GM19193 (cell line): ENCODE measurements around the gene CDK2AP2.

Source experiments
- POLR2A ChIP-seq: IDR thresholded peaks from 4 replicates; pipeline ENCODE4 v1.6.1; 2011; ENCODE audit not compliant: insufficient read depth, insufficient read length; ENCODE audit errors: extremely low read depth

Gene CDK2AP2

DNA sequence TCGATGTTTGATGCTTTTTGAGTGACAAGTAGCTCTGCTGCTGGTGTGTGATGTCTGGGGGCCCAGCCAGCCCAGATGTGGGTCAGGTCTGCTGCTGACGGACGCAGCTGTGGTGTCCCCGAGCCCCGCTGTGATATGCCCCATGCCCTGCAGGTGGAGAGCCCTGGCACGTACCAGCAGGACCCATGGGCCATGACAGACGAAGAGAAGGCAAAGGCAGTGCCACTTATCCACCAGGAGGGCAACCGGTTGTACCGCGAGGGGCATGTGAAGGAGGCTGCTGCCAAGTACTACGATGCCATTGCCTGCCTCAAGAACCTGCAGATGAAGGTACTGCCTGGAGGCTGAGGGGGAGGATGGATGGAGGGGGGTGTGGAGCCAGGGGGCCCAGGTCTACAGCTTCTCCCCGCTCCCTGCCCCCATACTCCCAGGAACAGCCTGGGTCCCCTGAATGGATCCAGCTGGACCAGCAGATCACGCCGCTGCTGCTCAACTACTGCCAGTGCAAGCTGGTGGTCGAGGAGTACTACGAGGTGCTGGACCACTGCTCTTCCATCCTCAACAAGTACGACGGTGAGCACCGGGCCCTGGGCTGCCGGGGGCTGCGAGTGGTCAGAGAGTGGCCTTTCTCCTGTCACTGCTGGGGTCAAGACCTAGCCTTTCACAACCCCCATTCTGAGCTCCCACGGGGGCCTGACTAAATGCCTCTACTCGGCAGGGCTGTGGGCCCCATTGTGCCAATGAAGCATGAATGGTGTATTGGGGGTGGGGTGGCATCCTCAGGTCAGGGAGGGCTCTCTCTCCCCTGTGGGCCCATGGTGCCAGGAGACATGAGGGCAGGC is 17.9 kb downstream of the CDK2AP2 start:
- no peak for TF ChIP-seq POLR2A

DNA sequence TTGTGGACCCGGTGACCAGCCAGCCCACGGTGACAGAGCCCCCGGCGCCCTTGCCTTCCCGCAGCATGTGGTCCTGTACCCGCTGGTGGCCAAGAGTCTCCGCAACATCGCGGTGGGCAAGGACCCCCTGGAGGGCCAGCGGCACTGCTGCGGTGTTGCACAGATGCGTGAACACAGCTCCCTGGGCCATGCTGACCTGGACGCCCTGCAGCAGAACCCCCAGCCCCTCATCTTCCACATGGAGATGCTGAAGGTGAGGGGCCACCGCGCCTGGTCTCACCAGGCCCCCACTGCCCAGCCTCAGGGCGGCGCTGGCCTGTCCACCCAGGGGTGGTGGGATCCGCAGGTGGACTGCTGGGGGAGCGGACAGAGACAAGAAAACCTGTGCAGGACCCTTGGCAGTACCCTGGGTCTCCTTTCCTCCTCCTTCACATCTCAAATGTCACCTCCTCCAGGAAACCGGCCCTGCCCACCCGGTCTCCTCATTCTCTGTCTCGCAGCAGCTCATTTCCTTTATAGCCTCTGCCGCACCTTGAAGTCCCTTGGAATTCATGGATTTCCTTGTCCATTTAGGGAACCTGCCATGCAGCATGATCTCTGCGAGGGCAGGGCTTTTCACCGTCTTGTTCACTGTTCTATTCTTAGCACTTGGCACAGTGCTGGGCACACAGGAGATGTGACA is 18.6 kb downstream of the CDK2AP2 start:
- TF ChIP-seq POLR2A = no peak

DNA sequence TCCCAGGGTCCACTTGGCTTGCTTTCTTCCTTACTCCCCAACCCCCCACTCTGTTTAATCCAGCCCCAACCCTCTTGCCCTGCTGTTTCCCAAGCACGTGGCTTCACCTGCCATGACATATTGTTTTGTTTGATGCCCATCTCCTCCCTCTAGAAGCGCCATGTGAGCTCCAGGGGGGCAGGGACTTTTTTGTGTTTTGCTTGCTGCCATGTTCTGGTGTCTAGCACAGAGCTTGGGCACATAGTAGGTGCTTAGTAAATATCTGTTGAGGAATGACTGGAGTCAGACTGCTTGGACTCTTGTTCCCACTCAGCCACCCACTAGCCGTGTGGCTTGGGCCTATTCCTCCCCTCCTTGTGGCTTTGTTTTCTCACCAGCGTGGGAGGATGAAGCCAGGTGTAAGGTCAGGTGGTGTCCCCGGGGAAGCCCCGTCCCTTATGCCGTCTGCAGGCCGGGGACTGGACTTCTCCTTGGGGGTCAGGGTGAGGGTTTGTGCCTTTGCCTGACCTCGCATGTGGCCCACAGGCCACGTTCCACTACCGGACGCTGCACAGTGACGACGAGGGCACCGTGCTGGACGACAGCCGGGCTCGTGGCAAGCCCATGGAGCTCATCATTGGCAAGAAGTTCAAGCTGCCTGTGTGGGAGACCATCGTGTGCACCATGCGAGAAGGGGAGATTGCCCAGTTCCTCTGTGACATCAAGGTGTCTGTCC is 21.3 kb downstream of the CDK2AP2 start:
- TF ChIP-seq POLR2A = no peak

DNA sequence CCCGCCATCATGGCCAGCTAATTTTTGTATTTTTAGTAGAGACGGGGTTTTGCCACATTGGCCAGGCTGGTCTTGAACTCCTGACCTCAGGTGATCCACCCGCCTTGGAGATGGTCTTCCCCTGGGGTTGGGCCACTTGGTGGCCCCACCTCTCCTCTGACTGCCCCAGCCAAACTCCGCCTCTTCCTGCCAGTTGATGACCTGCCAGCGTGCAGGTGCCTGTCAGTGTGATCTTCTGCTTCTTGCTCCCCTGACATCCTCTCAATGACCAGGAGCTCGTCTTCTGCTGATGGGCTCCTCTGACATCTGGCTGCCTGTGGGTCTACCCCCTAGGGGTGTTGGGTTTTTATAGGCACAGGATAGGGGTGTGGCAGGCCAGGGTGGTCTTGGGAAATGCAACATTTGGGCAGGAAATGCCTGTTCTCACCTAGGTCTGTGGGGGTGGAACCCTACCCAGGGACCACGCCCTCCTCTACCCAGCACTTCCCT is 22.0 kb downstream of the CDK2AP2 start:
- peak; percentile 77 for TF ChIP-seq POLR2A

DNA sequence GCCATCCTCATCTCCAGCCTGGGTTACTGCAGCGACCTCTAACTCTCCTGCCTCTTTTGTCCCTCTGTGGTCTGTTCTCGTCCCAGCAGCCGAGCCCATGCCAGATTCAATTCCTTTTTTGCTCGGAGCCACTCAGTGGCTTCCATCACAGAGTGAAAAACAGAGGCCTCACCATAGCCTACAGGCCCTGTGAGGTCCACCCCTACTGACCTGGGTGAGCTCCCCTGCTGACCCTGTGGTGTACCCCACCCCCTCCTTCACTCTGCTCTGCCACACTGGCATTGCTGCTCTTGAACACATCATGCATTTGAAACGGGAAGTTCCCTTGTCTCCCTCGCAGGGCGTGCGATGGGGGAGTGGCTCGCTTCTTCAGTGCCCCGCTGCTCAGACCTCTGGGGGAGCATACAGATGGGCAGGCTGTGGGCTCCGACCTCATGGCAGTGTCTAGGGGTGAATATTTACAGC is 23.1 kb downstream of the CDK2AP2 start:
- peak; percentile 54 for TF ChIP-seq POLR2A

DNA sequence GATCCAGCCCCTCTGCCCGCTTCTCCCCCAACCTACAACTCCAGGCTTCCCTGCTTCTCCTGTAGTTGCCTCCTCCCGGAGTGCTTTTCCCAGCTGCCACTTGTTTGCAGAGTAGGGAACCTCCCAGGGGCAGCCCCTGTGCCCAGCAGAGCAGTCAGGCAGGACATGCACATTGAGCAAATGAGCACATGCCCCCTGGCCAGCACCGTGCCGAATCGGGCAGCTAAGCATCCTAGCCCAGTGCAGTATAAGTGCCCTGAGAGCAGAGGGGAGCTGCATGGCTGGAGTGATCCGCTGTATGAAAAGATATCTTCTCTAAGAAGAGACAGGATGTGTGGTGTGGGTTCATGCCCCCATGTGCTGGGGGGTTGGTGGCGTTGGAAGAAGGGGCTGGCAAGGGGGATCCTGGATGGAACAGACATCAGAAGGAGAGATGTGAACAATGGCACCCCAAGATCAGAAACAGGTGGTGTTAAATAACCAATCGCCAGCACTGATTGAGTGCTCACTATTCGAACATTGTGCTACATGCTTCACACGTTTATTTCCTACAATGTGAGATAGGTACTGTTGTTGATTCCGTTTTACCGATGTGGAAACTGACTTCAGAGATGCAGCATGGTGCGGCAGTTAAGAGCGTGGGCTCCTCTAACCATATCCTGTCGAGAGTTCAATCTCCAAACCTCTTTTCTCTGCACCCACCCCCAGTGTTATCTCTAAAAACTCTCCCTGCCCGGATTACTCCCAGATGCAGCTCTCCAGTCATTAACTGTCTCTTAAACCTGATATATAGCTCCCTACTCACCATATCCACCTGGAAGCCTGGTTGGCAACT is 23.9 kb downstream of the CDK2AP2 start:
- TF ChIP-seq POLR2A = no peak

DNA sequence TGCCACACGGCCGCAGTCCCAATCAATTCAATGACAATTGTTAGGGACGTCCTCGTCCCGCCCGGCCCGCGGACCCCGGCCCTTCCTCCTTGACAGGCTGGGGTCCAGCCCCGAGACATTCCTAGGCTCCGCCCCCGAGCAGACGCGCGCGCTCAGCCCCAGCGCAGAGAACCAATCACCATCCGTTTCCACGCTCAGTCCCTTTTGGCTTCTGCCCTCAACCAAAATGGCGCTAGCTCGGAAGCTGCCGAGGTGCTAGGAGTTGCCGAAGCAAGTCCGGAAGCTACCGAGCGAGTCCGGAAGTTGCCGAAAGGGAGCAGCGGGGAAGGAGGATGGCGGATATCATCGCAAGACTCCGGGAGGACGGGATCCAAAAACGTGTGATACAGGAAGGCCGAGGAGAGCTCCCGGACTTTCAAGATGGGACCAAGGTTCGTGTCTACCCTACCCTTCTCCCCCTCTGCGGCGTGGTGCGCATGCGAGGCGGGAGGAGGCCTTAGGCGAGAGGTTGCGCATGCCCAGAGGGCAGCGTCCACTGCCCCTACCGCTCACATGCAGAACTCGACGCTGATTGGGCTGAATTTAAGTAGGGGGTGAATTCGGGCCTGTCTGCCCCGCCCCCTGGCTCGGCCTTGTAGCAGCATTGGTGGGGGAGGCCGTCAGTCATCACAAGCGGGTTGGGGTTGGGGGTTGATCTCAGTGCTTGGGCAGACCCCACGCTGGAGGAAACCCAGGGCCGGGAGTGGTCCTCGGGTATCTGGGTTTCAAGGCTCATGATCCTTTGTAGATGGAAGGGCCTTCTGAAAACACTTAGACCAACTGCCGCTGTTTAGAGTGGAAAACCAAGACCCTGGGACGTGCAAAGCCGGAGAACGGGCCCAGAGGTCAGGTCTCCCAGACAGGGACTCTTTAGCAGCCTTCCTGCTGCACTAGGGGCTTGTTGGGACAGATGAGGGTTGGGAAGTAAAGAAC is 24.8 kb downstream of the CDK2AP2 start, which contains the start of gene AIP:
Gene AIP (plus strand): TSS at position 200 of the 972 bp plus-strand sequence. CDS start 133 bp downstream, at position 333.
- peak; percentile 72 for TF ChIP-seq POLR2A

DNA sequence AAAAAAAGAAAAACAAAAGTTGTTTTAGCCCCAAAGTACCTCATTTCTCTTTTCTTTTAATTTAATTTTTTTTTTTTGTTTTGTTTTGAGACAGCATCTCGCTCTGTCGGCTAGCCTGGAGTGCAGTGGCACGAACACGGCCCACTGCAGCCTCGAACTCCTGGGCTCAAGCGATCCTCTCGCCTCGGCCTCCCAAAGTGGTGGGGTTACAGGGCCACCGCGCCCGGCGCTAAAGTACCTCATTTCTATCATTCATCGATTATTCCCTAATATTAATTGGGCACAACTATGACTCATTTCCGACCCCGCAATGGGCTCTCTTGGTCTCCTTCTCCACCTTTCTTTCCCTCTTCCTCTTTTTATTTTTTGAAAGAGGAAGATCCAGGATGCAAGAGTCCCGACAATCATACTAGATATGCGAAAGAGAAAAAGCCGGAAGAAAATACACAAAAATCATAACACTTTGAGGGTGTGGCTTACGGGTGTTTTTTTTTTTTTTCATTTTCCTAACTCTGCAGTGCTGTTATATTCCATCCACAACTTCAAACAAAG is 25.6 kb downstream of the CDK2AP2 start:
- TF ChIP-seq POLR2A = no peak

DNA sequence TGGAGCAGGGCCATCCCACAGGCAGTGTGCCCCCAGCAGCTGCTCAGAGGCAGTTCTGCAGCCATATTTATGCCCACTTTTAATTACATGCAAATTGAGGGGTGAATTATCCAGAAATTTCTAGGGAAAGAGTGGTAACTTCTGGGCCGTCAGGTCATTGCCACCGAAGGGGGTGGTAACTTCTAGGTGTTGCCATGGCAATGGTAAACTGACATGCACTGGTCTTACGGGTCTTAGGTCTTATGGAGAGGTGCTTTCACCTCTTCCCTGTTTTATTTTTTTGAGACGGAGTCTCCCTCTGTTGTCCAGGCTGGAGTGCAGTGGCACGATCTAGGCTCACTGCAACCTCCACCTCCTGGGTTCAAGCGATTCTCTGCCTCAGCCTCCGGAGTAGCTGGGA is 35.1 kb downstream of the CDK2AP2 start:
- no peak for TF ChIP-seq POLR2A

DNA sequence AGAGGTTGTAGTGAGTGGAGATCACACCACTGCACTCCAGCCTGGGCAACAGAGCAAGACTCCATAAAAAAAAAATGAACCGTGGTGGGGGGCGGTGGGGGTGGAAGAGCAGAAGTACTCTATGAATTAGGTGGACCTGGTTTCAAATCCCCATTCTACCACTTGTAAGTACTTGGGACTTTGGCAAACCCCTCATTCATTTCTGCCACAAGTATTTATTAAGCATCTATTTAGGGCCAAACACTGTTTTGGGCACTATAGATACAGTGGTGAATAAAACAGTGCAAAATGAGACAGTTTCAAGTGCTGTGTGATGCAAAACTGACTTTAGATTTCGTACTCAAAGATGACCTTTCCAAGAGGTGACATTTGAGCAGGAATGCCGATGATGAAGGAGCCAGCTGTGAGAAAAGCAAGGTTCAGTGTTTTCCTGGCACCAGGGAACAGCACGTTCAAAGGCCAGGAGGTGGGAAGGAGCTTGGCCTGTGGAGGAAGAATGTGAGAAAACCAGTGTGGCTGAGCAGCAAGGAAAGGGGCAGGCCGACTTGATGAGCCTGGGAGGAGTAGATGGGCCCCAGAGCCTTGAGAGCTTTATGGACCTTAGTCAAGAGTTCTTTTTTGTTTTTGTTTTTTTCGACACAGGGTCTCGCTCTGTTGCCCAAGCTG is 37.5 kb downstream of the CDK2AP2 start:
- no peak for TF ChIP-seq POLR2A

DNA sequence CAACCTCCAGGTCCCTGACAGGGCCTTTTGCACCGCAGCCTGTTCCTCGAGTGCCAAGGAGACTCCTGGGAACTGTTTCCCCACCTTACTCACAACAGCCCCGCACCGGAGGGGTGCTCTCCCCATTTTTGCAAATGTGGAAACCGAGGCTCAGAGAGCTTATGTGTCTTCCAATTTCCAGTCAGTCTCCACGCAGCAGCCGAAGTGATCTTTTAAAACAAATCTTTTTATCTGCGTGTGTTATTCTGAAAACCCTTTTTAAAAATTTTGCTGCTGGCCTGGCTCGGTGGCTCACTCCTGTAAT is 38.5 kb downstream of the CDK2AP2 start:
- TF ChIP-seq POLR2A = no peak

DNA sequence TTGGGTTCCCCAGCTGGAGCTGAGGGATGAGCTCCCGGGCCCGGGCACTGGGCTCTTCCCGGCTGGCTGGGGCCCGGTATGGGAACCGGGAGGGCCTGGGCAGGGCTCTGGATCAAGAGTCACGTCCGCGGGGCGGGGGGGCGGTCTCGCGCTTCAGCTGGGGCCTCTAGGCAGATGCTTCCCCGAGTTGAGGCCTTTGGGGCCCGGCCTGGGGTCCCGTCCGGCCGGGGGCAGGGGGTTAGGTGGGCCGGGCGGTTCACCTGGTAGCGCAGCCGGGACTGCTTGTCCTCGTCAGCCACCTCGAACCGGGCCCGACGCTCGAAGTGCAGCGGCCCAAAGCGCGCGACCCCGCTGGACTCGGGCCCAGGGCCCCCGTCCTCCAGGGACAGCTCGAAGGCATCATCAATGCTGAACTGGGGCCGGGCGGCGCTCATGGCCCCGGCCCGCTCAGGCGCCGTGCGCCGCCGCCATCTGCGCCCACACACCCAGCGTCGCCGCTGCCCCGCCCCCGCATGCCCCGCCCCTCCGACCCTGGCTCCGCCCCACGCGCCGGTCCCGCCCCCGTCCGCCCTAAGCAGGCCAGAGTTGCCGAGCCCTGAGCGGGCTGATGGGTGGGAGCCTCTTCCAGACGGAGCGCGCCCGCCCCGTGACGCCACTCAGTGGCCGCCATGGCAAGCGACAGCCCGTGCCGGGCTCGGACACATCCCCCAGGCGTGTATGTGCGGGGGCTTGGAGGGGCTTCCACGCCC is 39.0 kb downstream of the CDK2AP2 start, which contains the start of gene TMEM134:
Gene TMEM134 (minus strand): TSS at position 493 of the 749 bp plus-strand sequence. CDS start 59 bp downstream, at position 434.
- peak; percentile 81 for TF ChIP-seq POLR2A
